Measurements from ENCODE around the gene SMYD3. TPM values are rescaled to one million over a fixed set of nuclear protein-coding genes. Genes with fewer than 3 reads are reported as not detected.

The SMYD3 gene
- polyA plus RNA-seq, 2 of the 4 experiments (the other 2 are of a cell fraction): 18.2 to 35.2 TPM

GRCh38 chr1:245829194-245829593, 677.9 kb downstream of the SMYD3 start (continued):
- TF ChIP-seq ELK1 (IDR thresholded peaks at IDR 0.05; ENCODE audit: low read depth, low read length): no peak

GRCh38 chr1:245827301-245827700, 679.8 kb downstream of the SMYD3 start:
- H3K4me3 ChIP-seq: no peak overlapping the region
- H3K4me1 ChIP-seq: peaks cover 15% of the 10 kb centered on the region
- no peak overlapping the region for H3K27ac ChIP-seq
- FAIRE-seq (no peak), DNase-seq (ENCODE audit: low read depth in 1 of 2, low spot score in 1 of 2) (no peak), ATAC-seq (no peak)
- TF ChIP-seq HES2 (IDR thresholded peaks at IDR 0.05): no peak
- no peak for TF ChIP-seq JUN (IDR thresholded peaks at IDR 0.05)
- TF ChIP-seq RAD21 (conservative IDR thresholded peaks at IDR 0.05 in 1 of 2, IDR thresholded peaks at IDR 0.05 in 1 of 2): no peak
- no peak for TF ChIP-seq SREBF2 (IDR thresholded peaks at IDR 0.05)
- TF ChIP-seq HOXB13 (CRISPR knock-in tag; IDR thresholded peaks at IDR 0.05; ENCODE audit: low read depth): no peak
- no peak for TF ChIP-seq ZFP36 (IDR thresholded peaks at IDR 0.05; ENCODE audit: borderline replicate concordance, partially characterized antibody)
- no peak for TF ChIP-seq ELK1 (IDR thresholded peaks at IDR 0.05; ENCODE audit: low read depth, low read length)
- TF ChIP-seq CBX8 (IDR thresholded peaks at IDR 0.05): no peak
- TF ChIP-seq NR3C1 (IDR thresholded peaks at IDR 0.05): no peak
- TF ChIP-seq HOXB5 (CRISPR knock-in tag; IDR thresholded peaks at IDR 0.05): no peak
- TF ChIP-seq FOSB (CRISPR knock-in tag; IDR thresholded peaks at IDR 0.05): no peak
- TF ChIP-seq MAZ (IDR thresholded peaks at IDR 0.05; ENCODE audit: borderline replicate concordance, low read depth, low read length): no peak
- TF ChIP-seq PHF8 (IDR thresholded peaks at IDR 0.05; ENCODE audit: borderline replicate concordance, low read depth): no peak
- H3K4me2 ChIP-seq: no peak overlapping the region
- H3K9me3 ChIP-seq: peaks cover 5% of the 10 kb centered on the region; the same call in 1 of the 3 replicates
- ChIA-PET CTCF (no interaction called here), POLR2A (no interaction called here)
- 95% methylated on average over 10 of the region's 10 CpGs for WGBS (ENCODE audit: missing lambda C conversion rate)

GRCh38 chr1:245825128-245825901, 681.8 kb downstream of the SMYD3 start:
- WGBS (ENCODE audit: missing lambda C conversion rate): 91% methylated on average over 13 of the region's 13 CpGs
- peak in 1 of 2 experiments; percentile 10 for DNase-seq (ENCODE audit: low read depth in 1 of 2, low spot score in 1 of 2)
- no peak overlapping the region for H3K4me3 ChIP-seq
- TF ChIP-seq EHMT2 (IDR thresholded peaks at IDR 0.05; ENCODE audit: low read depth): no peak
- TF ChIP-seq EHF (CRISPR knock-in tag; IDR thresholded peaks at IDR 0.05): no peak
- TF ChIP-seq FOSL2 (IDR thresholded peaks at IDR 0.05): no peak
- TF ChIP-seq FOSL2 (CRISPR knock-in tag; IDR thresholded peaks at IDR 0.05): no peak
- TF ChIP-seq EP300 (IDR thresholded peaks at IDR 0.05): no peak
- no peak for TF ChIP-seq ESRRA (IDR thresholded peaks at IDR 0.05; ENCODE audit: borderline replicate concordance, low read length)
- no peak for TF ChIP-seq HOXA7 (CRISPR knock-in tag; IDR thresholded peaks at IDR 0.05)
- no peak for TF ChIP-seq ELK1 (IDR thresholded peaks at IDR 0.05; ENCODE audit: low read depth, low read length)
- no peak for TF ChIP-seq NPAS2 (CRISPR knock-in tag; IDR thresholded peaks at IDR 0.05; ENCODE audit: borderline replicate concordance)
- TF ChIP-seq RAD21 (conservative IDR thresholded peaks at IDR 0.05 in 1 of 2, IDR thresholded peaks at IDR 0.05 in 1 of 2): no peak
- TF ChIP-seq POLR2A (IDR thresholded peaks at IDR 0.05; ENCODE audit: low read length): no peak
- no peak for TF ChIP-seq NR3C1 (IDR thresholded peaks at IDR 0.05)
- TF ChIP-seq NFE2L2 (conservative IDR thresholded peaks at IDR 0.05; ENCODE audit: low read length): no peak
- ChIA-PET CTCF (interaction anchor here (0.7 kb wide), 1 partner anchor 16 kb away, joined by 3 read pairs; no protein-coding TSS in a partner anchor), POLR2A (no interaction called here)
- peaks cover 5% of the 10 kb centered on the region; the same call in 1 of the 3 replicates for H3K9me3 ChIP-seq
- H3K27ac ChIP-seq: no peak overlapping the region
- H3K4me1 ChIP-seq: peaks cover 15% of the 10 kb centered on the region
- H3K4me2 ChIP-seq: no peak overlapping the region
- no peak for ATAC-seq
- no peak for FAIRE-seq
